Mesodermal cell (in vitro differentiated cells): Measurements from ENCODE around the gene UNC5C. TPM values are rescaled to one million over a fixed set of nuclear protein-coding genes. Genes with fewer than 3 reads are reported as not detected.

Experiments used
- H3K27ac ChIP-seq: 2 replicates; pipeline ENCODE4 v1.7.0; 2013; ENCODE audit warnings: mild to moderate bottlenecking, low read depth, low read length, moderate library complexity; ENCODE audit not compliant: severe bottlenecking
- H3K36me3 ChIP-seq: 2 replicates; pipeline ENCODE4 v1.7.1; 2013; ENCODE audit warnings: mild to moderate bottlenecking, low read length, moderate library complexity; ENCODE audit not compliant: control insufficient read depth, insufficient read depth
- H3K4me1 ChIP-seq: one replicate; pipeline ENCODE4 v1.7.1; 2013; ENCODE audit warnings: mild to moderate bottlenecking, low read length; ENCODE audit not compliant: insufficient read depth, control insufficient read depth, poor library complexity, severe bottlenecking
- H3K4me3 ChIP-seq: 2 replicates; pipeline ENCODE4 v1.7.0; 2013; ENCODE audit warnings: low read length, control low read depth, mild to moderate bottlenecking; ENCODE audit not compliant: insufficient read depth, poor library complexity, severe bottlenecking; ENCODE audit errors: extremely low read depth
- H3K9me3 ChIP-seq: 2 replicates; pipeline ENCODE4 v1.7.1; 2013; ENCODE audit warnings: mild to moderate bottlenecking, low read length, moderate library complexity; ENCODE audit not compliant: control insufficient read depth
- WGBS, 2 experiments: methylation state at CpG; one replicate each; pipeline ENCODE4 v1.1.5; 2013; ENCODE audit warnings: missing lambda C conversion rate in 2 of 2; ENCODE audit not compliant: insufficient coverage in 2 of 2; 5-methylcytosine and 5-hydroxymethylcytosine counted together
- polyA plus RNA-seq, 2 experiments: library from polyadenylated mRNA; stranded (reverse); fragments of 50-300 nt; gene quantifications; one replicate each; pipeline ENCODE4 v1.2.3, GENCODE V29; 2013

The UNC5C gene
- polyA plus RNA-seq (2013, experiment 1 of 2), result 41.3 TPM
- polyA plus RNA-seq (2013, experiment 2 of 2), result 31.8 TPM

- Histone ChIP-seq H3K27ac (peak within 1 kb of the TSS; percentile 82), H3K36me3 (no peaks in the 10 kb centered on the region), H3K9me3 (no peaks in the 10 kb centered on the region), H3K4me3 (peak within 1 kb of the TSS; percentile 74), H3K4me1 (no peaks in the 10 kb centered on the region)
- 0% methylated on average over 11 to 13 of the region's 37 CpGs for WGBS, 2 experiments
Observed at GRCh38 chr4:95548738-95549245, at the start of gene UNC5C. TSS of gene UNC5C (minus strand) at chr4:95548973.

GRCh38 chr4:95596676-95597075, 47.9 kb upstream of the UNC5C start:
- Histone ChIP-seq H3K9me3 (no peaks in the 10 kb centered on the region), H3K27ac (no peak overlapping the region), H3K4me1 (no peaks in the 10 kb centered on the region), H3K4me3 (no peak overlapping the region), H3K36me3 (no peaks in the 10 kb centered on the region)
- WGBS, 2 experiments, result 87 to 100% methylated on average over 2 to 4 of the region's 7 CpGs

GRCh38 chr4:95594629-95595028, 45.9 kb upstream of the UNC5C start:
- Histone ChIP-seq H3K9me3 (no peaks in the 10 kb centered on the region), H3K4me1 (no peaks in the 10 kb centered on the region), H3K36me3 (no peaks in the 10 kb centered on the region), H3K4me3 (no peak overlapping the region), H3K27ac (no peak overlapping the region)
- no CpG with 5 or more reads among the region's 1 CpG for WGBS, 2 experiments

- H3K27ac ChIP-seq, result no peak overlapping the region
- WGBS, 2 experiments, result no CpG with 5 or more reads among the region's 1 CpG
- H3K9me3 ChIP-seq, result no peaks in the 10 kb centered on the region
- H3K4me3 ChIP-seq, result no peak overlapping the region
- H3K4me1 ChIP-seq, result no peaks in the 10 kb centered on the region
- H3K36me3 ChIP-seq, result no peaks in the 10 kb centered on the region
Observed at GRCh38 chr4:95594013-95594412, 45.2 kb upstream of the UNC5C start.

GRCh38 chr4:95591278-95591677, 42.5 kb upstream of the UNC5C start:
- Histone ChIP-seq H3K27ac (no peak overlapping the region), H3K4me3 (no peak overlapping the region), H3K36me3 (no peaks in the 10 kb centered on the region), H3K9me3 (no peaks in the 10 kb centered on the region), H3K4me1 (no peaks in the 10 kb centered on the region)
- 93 to 98% methylated on average over 3 of the region's 5 CpGs for WGBS, 2 experiments

- Histone ChIP-seq H3K36me3 (no peaks in the 10 kb centered on the region), H3K4me1 (no peaks in the 10 kb centered on the region), H3K27ac (no peak overlapping the region), H3K9me3 (no peaks in the 10 kb centered on the region), H3K4me3 (no peak overlapping the region)
- whole genome bisulfite sequencing, 2 experiments, result no CpG with 5 or more reads among the region's 1 CpG
Observed at GRCh38 chr4:95590615-95591014, 41.8 kb upstream of the UNC5C start.

GRCh38 chr4:95585016-95585695, 36.4 kb upstream of the UNC5C start:
- Histone ChIP-seq H3K4me1 (no peaks in the 10 kb centered on the region), H3K27ac (no peak overlapping the region), H3K36me3 (no peaks in the 10 kb centered on the region), H3K9me3 (no peaks in the 10 kb centered on the region), H3K4me3 (no peak overlapping the region)
- WGBS, 2 experiments, result 80 to 100% methylated on average over 1 to 3 of the region's 5 CpGs

GRCh38 chr4:95580226-95580625, 31.5 kb upstream of the UNC5C start:
- H3K4me1 ChIP-seq, result no peaks in the 10 kb centered on the region
- no peak overlapping the region for H3K27ac ChIP-seq
- H3K4me3 ChIP-seq, result no peak overlapping the region
- WGBS, 2 experiments, result 70 to 74% methylated on average over 8 of the region's 8 CpGs
- H3K9me3 ChIP-seq, result no peaks in the 10 kb centered on the region
- H3K36me3 ChIP-seq, result no peaks in the 10 kb centered on the region

GRCh38 chr4:95572304-95572991, 23.7 kb upstream of the UNC5C start:
- no peaks in the 10 kb centered on the region for H3K4me1 ChIP-seq
- H3K9me3 ChIP-seq, result no peaks in the 10 kb centered on the region

GRCh38 chr4:95571577-95571976, 22.8 kb upstream of the UNC5C start:
- Histone ChIP-seq H3K9me3 (no peaks in the 10 kb centered on the region), H3K4me3 (no peak overlapping the region), H3K36me3 (no peaks in the 10 kb centered on the region), H3K4me1 (no peaks in the 10 kb centered on the region), H3K27ac (no peak overlapping the region)
- WGBS, 2 experiments, result 78% methylated on average over 1 of the region's 1 CpG; no CpG with 5 or more reads in 1 of the 2 experiments

More at GRCh38 chr4:95572304-95572991, 23.7 kb upstream of the UNC5C start:
- Histone ChIP-seq H3K4me3 (no peak overlapping the region), H3K36me3 (no peaks in the 10 kb centered on the region), H3K27ac (no peak overlapping the region)
- WGBS, 2 experiments, result 80 to 90% methylated on average over 3 to 4 of the region's 6 CpGs
